HEK293 (cell line): ENCODE results near the gene AMBRA1.

Experiments used
- CTCF ChIA-PET: fragments of 350-600 bp; formaldehyde crosslinking; extraction: SDS; loops from one replicate; lab custom pipeline; 2021; ENCODE audit warnings: antibody characterized with exemption; lab: Yijun Ruan, JAX
- POLR2A ChIA-PET: fragments of 300-600 bp; formaldehyde crosslinking; extraction: SDS; loops from one replicate; lab custom pipeline; 2020; ENCODE audit warnings: antibody characterized with exemption, inconsistent platforms; lab: Yijun Ruan, JAX
- H3K27ac ChIP-seq: fragments of 200-500 bp; sonication (Bioruptor generic); 2 replicates; pipeline ENCODE4 v1.5.1; 2014; ENCODE audit warnings: low read depth, low read length, control low read depth, inconsistent platforms; ENCODE audit errors: extremely low read depth
- H3K36me3 ChIP-seq, 2 experiments: fragments of 200-500 bp in 1 of 2; sonication (Bioruptor generic) in 1 of 2; 1 replicate in 1 of 2; 2 replicates in 1 of 2; pipeline ENCODE4 v1.5.1; 2014 to 2017; ENCODE audit warnings: inconsistent platforms in 2 of 2, low read length in 2 of 2; ENCODE audit not compliant: control insufficient read depth in 2 of 2, insufficient read depth in 1 of 2
- H3K4me1 ChIP-seq: fragments of 200-500 bp; sonication (Bioruptor generic); 2 replicates; pipeline ENCODE4 v1.5.1; 2014; ENCODE audit warnings: mild to moderate bottlenecking, low read length, inconsistent platforms; ENCODE audit not compliant: control insufficient read depth, insufficient read depth
- H3K4me3 ChIP-seq: 2 replicates; pipeline ENCODE4 v1.5.1; 2011; ENCODE audit warnings: low read depth, mild to moderate bottlenecking, control low read depth, low read length, moderate library complexity
- H3K9me3 ChIP-seq: fragments of 200-500 bp; sonication (Bioruptor generic); 2 replicates; pipeline ENCODE4 v1.5.1; 2014; ENCODE audit warnings: low read depth, low read length, inconsistent platforms; ENCODE audit not compliant: control insufficient read depth, insufficient read depth
- BCL11B ChIP-seq: fragments of 450-650 bp; formaldehyde crosslinking; IDR thresholded peaks from 2 replicates; pipeline ENCODE4 v1.5.1; 2016; ENCODE audit warnings: low read depth, missing biosample characterization, missing genetic modification characterization
- GFI1B ChIP-seq: fragments of 450-650 bp; formaldehyde crosslinking; IDR thresholded peaks from 2 replicates; pipeline ENCODE4 v1.5.1; 2016; ENCODE audit warnings: missing biosample characterization, missing genetic modification characterization
- GLI2 ChIP-seq: fragments of 450-650 bp; formaldehyde crosslinking; IDR thresholded peaks from 2 replicates; pipeline ENCODE4; 2017; ENCODE audit warnings: missing biosample characterization, missing genetic modification characterization, low read depth, borderline replicate concordance
- MYNN ChIP-seq: fragments of 450-650 bp; formaldehyde crosslinking; IDR thresholded peaks from 2 replicates; pipeline ENCODE4 v1.5.1; 2016; ENCODE audit warnings: missing biosample characterization, missing genetic modification characterization, borderline replicate concordance
- ZBTB17 ChIP-seq: fragments of 450-650 bp; formaldehyde crosslinking; IDR thresholded peaks from 2 replicates; pipeline ENCODE4 v1.5.1; 2016; ENCODE audit warnings: missing biosample characterization, missing genetic modification characterization
- ZEB2 ChIP-seq: fragments of 450-650 bp; formaldehyde crosslinking; IDR thresholded peaks from 2 replicates; pipeline ENCODE4 v1.5.1; 2016; ENCODE audit warnings: missing biosample characterization, missing genetic modification characterization
- ZNF112 ChIP-seq: fragments of 450-650 bp; formaldehyde crosslinking; IDR thresholded peaks from 2 replicates; pipeline ENCODE4 v1.5.0; 2017; ENCODE audit warnings: missing biosample characterization, missing genetic modification characterization
- ZNF121 ChIP-seq: fragments of 450-650 bp; formaldehyde crosslinking; IDR thresholded peaks from 2 replicates; pipeline ENCODE4 v1.5.1; 2016; ENCODE audit warnings: missing biosample characterization, missing genetic modification characterization
- ZNF140 ChIP-seq: fragments of 450-650 bp; formaldehyde crosslinking; IDR thresholded peaks from 2 replicates; pipeline ENCODE4 v1.5.1; 2016; ENCODE audit warnings: missing biosample characterization, missing genetic modification characterization
- ZNF19 ChIP-seq: fragments of 450-650 bp; formaldehyde crosslinking; IDR thresholded peaks from 2 replicates; pipeline ENCODE4; 2016; ENCODE audit warnings: missing biosample characterization, missing genetic modification characterization, low read depth
- ZNF223 ChIP-seq: fragments of 450-650 bp; formaldehyde crosslinking; IDR thresholded peaks from 2 replicates; pipeline ENCODE4 v1.5.1; 2016; ENCODE audit warnings: missing biosample characterization, missing genetic modification characterization
- ZNF274 ChIP-seq, 2 experiments: fragments of 200-500 bp in 1 of 2; fragments of 450-650 bp in 1 of 2; sonication (Bioruptor generic) in 1 of 2; formaldehyde crosslinking in 1 of 2; IDR thresholded peaks; 2 replicates each; pipeline versions ENCODE4 v1.5.1 to v1.6.1; 2014 to 2016; ENCODE audit warnings: borderline replicate concordance in 1 of 2, inconsistent platforms in 1 of 2, low read length in 1 of 2, missing biosample characterization in 1 of 2, missing genetic modification characterization in 1 of 2
- ZNF302 ChIP-seq: fragments of 450-650 bp; formaldehyde crosslinking; IDR thresholded peaks from 2 replicates; pipeline ENCODE4 v1.5.1; 2016; ENCODE audit warnings: missing biosample characterization, missing genetic modification characterization, low read depth
- ZNF324 ChIP-seq: fragments of 450-650 bp; formaldehyde crosslinking; IDR thresholded peaks from 2 replicates; pipeline ENCODE4 v1.5.1; 2016; ENCODE audit warnings: missing biosample characterization, missing genetic modification characterization
- ZNF350 ChIP-seq: fragments of 450-650 bp; formaldehyde crosslinking; IDR thresholded peaks from 2 replicates; pipeline ENCODE4 v1.5.0; 2017; ENCODE audit warnings: missing biosample characterization, mild to moderate bottlenecking, missing genetic modification characterization
- ZNF354C ChIP-seq: fragments of 450-650 bp; formaldehyde crosslinking; IDR thresholded peaks from 2 replicates; pipeline ENCODE4 v1.5.1; 2016; ENCODE audit warnings: missing biosample characterization, missing genetic modification characterization, low read depth, borderline replicate concordance
- ZNF423 ChIP-seq: fragments of 450-650 bp; formaldehyde crosslinking; IDR thresholded peaks from 2 replicates; pipeline ENCODE4 v1.5.1; 2016; ENCODE audit warnings: missing biosample characterization, missing genetic modification characterization
- ZNF501 ChIP-seq: fragments of 450-650 bp; formaldehyde crosslinking; IDR thresholded peaks from 2 replicates; pipeline ENCODE4 v1.5.1; 2016; ENCODE audit warnings: missing biosample characterization, missing genetic modification characterization
- ZNF549 ChIP-seq: fragments of 450-650 bp; IDR thresholded peaks from 2 replicates; pipeline ENCODE4 v1.5.1; 2018; ENCODE audit warnings: missing biosample characterization, missing genetic modification characterization, mild to moderate bottlenecking, inconsistent platforms, moderate library complexity
- ZNF561 ChIP-seq: fragments of 450-650 bp; IDR thresholded peaks from 2 replicates; pipeline ENCODE4 v1.5.1; 2018; ENCODE audit warnings: missing biosample characterization, missing genetic modification characterization, borderline replicate concordance
- ZNF658 ChIP-seq: fragments of 450-650 bp; formaldehyde crosslinking; IDR thresholded peaks from 2 replicates; pipeline ENCODE4; 2016; ENCODE audit warnings: missing biosample characterization, missing genetic modification characterization
- ZNF747 ChIP-seq: fragments of 450-650 bp; formaldehyde crosslinking; IDR thresholded peaks from 2 replicates; pipeline ENCODE4 v1.5.1; 2016; ENCODE audit warnings: missing biosample characterization, missing genetic modification characterization
- ZXDB ChIP-seq: fragments of 450-650 bp; formaldehyde crosslinking; IDR thresholded peaks from 2 replicates; pipeline ENCODE4 v1.5.1; 2016; ENCODE audit warnings: missing biosample characterization, missing genetic modification characterization
- TF ChIP-seq, protein P1 (sequence below): fragments of 450-650 bp; formaldehyde crosslinking; IDR thresholded peaks from 2 replicates; pipeline ENCODE4 v1.5.1; 2016; ENCODE audit warnings: missing biosample characterization, missing genetic modification characterization
- TF ChIP-seq, protein P2 (sequence below): fragments of 450-650 bp; IDR thresholded peaks from 2 replicates; pipeline ENCODE4 v1.5.1; 2018; ENCODE audit warnings: missing biosample characterization, missing genetic modification characterization
- TF ChIP-seq, protein P3 (sequence below): fragments of 450-650 bp; formaldehyde crosslinking; IDR thresholded peaks from 2 replicates; pipeline ENCODE4 v1.5.1; 2016; ENCODE audit warnings: missing biosample characterization, missing genetic modification characterization

Gene AMBRA1

DNA sequence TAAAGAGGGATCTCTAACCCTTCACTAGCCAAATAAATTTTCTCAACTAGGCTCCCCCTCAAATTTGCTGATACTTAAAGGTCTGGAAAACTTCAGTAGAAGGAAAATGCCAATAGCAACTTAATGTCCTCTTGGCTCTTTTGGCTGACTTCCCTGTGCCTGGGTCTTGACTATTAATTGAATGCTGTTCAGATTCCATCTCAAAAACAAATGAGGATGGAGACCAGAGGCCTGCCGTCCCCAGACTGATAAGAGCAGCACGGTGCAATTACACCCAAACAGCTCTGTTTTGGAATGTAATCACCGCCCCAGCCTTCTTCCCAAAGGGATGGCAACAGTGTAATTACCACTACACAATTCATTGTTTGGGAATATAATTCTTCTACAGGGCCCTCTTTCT lies 112.9 kb downstream of the AMBRA1 start:
- POLR2A ChIA-PET = no interaction called here

DNA sequence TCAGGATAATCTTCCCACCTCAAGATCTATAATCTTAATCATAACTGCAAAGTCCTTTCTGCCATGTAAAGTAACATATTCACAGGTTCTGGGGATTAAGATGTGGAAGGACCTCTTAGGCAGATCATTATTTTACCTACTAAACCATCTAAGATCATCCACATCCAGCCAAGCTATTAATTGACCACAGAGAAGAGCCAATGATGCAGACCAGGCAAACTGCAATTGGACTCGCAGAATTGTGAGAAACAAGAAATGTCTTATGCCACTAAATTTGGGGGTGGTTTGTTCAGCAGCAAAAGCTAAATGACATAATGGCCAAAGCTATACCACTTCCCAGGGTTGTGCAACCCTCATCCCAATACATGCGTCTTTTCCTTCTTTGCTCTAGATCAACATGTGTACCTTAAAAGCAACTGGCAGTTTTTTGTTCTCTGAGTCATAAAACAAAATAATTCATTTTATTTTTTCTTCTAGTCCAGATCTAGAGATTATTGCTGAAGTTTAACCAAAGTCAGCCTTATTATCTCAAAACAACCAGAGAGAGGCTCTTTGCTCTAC lies 113.6 kb downstream of the AMBRA1 start:
- Histone ChIP-seq H3K36me3 (no peaks in the 10 kb centered on the region), H3K27ac (no peak overlapping the region), H3K4me1 (no peaks in the 10 kb centered on the region), H3K9me3 (no peaks in the 10 kb centered on the region), H3K4me3 (no peak overlapping the region)
- TF ChIP-seq GLI2 (tag by site-specific recombination) (no peak), ZNF549 (tag by site-specific recombination) (no peak), ZNF274 (IDR thresholded peaks at IDR 0.05; ENCODE audit: low read length) (no peak), ZNF274 (tag by site-specific recombination; IDR thresholded peaks at IDR 0.05; ENCODE audit: borderline replicate concordance) (no peak), ZNF501 (tag by site-specific recombination) (no peak), BCL11B (tag by site-specific recombination) (no peak)
- TF ChIP-seq, protein P1, sequence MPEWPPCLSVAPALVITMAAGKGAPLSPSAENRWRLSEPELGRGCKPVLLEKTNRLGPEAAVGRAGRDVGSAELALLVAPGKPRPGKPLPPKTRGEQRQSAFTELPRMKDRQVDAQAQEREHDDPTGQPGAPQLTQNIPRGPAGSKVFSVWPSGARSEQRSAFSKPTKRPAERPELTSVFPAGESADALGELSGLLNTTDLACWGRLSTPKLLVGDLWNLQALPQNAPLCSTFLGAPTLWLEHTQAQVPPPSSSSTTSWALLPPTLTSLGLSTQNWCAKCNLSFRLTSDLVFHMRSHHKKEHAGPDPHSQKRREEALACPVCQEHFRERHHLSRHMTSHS (tag by site-specific recombination) = no peak
- TF ChIP-seq, protein P2, sequence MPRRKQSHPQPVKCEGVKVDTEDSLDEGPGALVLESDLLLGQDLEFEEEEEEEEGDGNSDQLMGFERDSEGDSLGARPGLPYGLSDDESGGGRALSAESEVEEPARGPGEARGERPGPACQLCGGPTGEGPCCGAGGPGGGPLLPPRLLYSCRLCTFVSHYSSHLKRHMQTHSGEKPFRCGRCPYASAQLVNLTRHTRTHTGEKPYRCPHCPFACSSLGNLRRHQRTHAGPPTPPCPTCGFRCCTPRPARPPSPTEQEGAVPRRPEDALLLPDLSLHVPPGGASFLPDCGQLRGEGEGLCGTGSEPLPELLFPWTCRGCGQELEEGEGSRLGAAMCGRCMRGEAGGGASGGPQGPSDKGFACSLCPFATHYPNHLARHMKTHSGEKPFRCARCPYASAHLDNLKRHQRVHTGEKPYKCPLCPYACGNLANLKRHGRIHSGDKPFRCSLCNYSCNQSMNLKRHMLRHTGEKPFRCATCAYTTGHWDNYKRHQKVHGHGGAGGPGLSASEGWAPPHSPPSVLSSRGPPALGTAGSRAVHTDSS (tag by site-specific recombination) = no peak
- CTCF ChIA-PET = interaction anchor here (1.0 to 2.1 kb wide), 3 partner anchors 10 to 49 kb away, joined by 4 to 18 read pairs (median 6); no protein-coding TSS in a partner anchor
- POLR2A ChIA-PET = no interaction called here

More for the DNA sequence above, 112.9 kb downstream of the AMBRA1 start:
- CTCF ChIA-PET = interaction anchor here (1.0 to 2.1 kb wide), 5 partner anchors 9 to 49 kb away, joined by 3 to 18 read pairs (median 6); no protein-coding TSS in a partner anchor
- no peak for TF ChIP-seq GFI1B (tag by site-specific recombination)
- TF ChIP-seq ZNF354C (tag by site-specific recombination) = no peak
- TF ChIP-seq ZNF302 (tag by site-specific recombination) = no peak
- no peak for TF ChIP-seq ZNF140 (tag by site-specific recombination)
- no peak for TF ChIP-seq ZNF561 (tag by site-specific recombination)
- no peak for TF ChIP-seq ZXDB
- no peak for TF ChIP-seq ZNF324 (tag by site-specific recombination)
- TF ChIP-seq, protein P3, sequence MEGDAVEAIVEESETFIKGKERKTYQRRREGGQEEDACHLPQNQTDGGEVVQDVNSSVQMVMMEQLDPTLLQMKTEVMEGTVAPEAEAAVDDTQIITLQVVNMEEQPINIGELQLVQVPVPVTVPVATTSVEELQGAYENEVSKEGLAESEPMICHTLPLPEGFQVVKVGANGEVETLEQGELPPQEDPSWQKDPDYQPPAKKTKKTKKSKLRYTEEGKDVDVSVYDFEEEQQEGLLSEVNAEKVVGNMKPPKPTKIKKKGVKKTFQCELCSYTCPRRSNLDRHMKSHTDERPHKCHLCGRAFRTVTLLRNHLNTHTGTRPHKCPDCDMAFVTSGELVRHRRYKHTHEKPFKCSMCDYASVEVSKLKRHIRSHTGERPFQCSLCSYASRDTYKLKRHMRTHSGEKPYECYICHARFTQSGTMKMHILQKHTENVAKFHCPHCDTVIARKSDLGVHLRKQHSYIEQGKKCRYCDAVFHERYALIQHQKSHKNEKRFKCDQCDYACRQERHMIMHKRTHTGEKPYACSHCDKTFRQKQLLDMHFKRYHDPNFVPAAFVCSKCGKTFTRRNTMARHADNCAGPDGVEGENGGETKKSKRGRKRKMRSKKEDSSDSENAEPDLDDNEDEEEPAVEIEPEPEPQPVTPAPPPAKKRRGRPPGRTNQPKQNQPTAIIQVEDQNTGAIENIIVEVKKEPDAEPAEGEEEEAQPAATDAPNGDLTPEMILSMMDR (tag by site-specific recombination) = no peak
- no peak for TF ChIP-seq MYNN (tag by site-specific recombination)
- no peak for TF ChIP-seq ZBTB17 (tag by site-specific recombination)
- no peak for TF ChIP-seq ZNF223 (tag by site-specific recombination)
- no peak for TF ChIP-seq ZNF121 (tag by site-specific recombination)
- no peak for TF ChIP-seq ZNF350 (tag by site-specific recombination)
- no peak for TF ChIP-seq ZEB2 (tag by site-specific recombination)
- TF ChIP-seq ZNF19 (tag by site-specific recombination) = no peak
- TF ChIP-seq ZNF423 = no peak
- no peak for TF ChIP-seq ZNF112
- TF ChIP-seq ZNF658 (tag by site-specific recombination) = no peak
- TF ChIP-seq, protein P2 (tag by site-specific recombination) = no peak
- TF ChIP-seq ZNF747 (tag by site-specific recombination) = no peak
- TF ChIP-seq, all 188 proteins: peak for 0
- no peaks in the 10 kb centered on the region for H3K4me1 ChIP-seq
- no peaks in the 10 kb centered on the region for H3K36me3 ChIP-seq
- no peak overlapping the region for H3K27ac ChIP-seq
- H3K9me3 ChIP-seq = no peaks in the 10 kb centered on the region
- H3K4me3 ChIP-seq = no peak overlapping the region
